ENCODE results near the gene ANK2.

- TF ChIP-seq, protein P1, sequence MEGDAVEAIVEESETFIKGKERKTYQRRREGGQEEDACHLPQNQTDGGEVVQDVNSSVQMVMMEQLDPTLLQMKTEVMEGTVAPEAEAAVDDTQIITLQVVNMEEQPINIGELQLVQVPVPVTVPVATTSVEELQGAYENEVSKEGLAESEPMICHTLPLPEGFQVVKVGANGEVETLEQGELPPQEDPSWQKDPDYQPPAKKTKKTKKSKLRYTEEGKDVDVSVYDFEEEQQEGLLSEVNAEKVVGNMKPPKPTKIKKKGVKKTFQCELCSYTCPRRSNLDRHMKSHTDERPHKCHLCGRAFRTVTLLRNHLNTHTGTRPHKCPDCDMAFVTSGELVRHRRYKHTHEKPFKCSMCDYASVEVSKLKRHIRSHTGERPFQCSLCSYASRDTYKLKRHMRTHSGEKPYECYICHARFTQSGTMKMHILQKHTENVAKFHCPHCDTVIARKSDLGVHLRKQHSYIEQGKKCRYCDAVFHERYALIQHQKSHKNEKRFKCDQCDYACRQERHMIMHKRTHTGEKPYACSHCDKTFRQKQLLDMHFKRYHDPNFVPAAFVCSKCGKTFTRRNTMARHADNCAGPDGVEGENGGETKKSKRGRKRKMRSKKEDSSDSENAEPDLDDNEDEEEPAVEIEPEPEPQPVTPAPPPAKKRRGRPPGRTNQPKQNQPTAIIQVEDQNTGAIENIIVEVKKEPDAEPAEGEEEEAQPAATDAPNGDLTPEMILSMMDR (conservative IDR thresholded peaks at IDR 0.05) = no peak
- TF ChIP-seq ZFX (IDR thresholded peaks at IDR 0.05) = no peak
Observed at GRCh38 chr4:113371111-113371510, 321.7 kb downstream of the ANK2 start.
